ENCODE measurements around the gene AUTS2.

The AUTS2 gene

GRCh38 chr7:70663680-70664079 lies 1065.4 kb downstream of the AUTS2 start:
- no peak for DNase-seq (ENCODE audit: low spot score)

GRCh38 chr7:70665997-70666396 lies 1067.7 kb downstream of the AUTS2 start:
- DNase-seq (ENCODE audit: low spot score) = no peak

- DNase-seq (ENCODE audit: low spot score) = no peak
These were observed 1069.1 kb downstream of the AUTS2 start for GRCh38 chr7:70667406-70667805.

- DNase-seq (ENCODE audit: low spot score) = no peak
These were observed 1070.5 kb downstream of the AUTS2 start for GRCh38 chr7:70668606-70669358.

- DNase-seq (ENCODE audit: low spot score) = no peak
These were observed 1071.6 kb downstream of the AUTS2 start for GRCh38 chr7:70669854-70670253.

- DNase-seq (ENCODE audit: low spot score) = no peak
These were observed 1072.0 kb downstream of the AUTS2 start for GRCh38 chr7:70670288-70670687.

GRCh38 chr7:70673778-70674570 lies 1075.7 kb downstream of the AUTS2 start:
- no peak for DNase-seq (ENCODE audit: low spot score)

- DNase-seq (ENCODE audit: low spot score) = no peak
These were observed 1076.3 kb downstream of the AUTS2 start for GRCh38 chr7:70674571-70675010.

- DNase-seq (ENCODE audit: low spot score) = no peak
These were observed 1078.0 kb downstream of the AUTS2 start for GRCh38 chr7:70676243-70676642.

- DNase-seq (ENCODE audit: low spot score) = no peak
These were observed 1080.5 kb downstream of the AUTS2 start for GRCh38 chr7:70678621-70679251.

GRCh38 chr7:70679661-70680060 lies 1081.4 kb downstream of the AUTS2 start:
- no peak for DNase-seq (ENCODE audit: low spot score)

- DNase-seq (ENCODE audit: low spot score) = no peak
These were observed 1082.0 kb downstream of the AUTS2 start for GRCh38 chr7:70680306-70680705.

- no peak for DNase-seq (ENCODE audit: low spot score)
These were observed 1082.6 kb downstream of the AUTS2 start for GRCh38 chr7:70680743-70681468.

- no peak for DNase-seq (ENCODE audit: low spot score)
These were observed 1083.4 kb downstream of the AUTS2 start for GRCh38 chr7:70681469-70682350.

- no peak for DNase-seq (ENCODE audit: low spot score)
These were observed 1085.9 kb downstream of the AUTS2 start for GRCh38 chr7:70684173-70684572.

- no peak for DNase-seq (ENCODE audit: low spot score)
These were observed 1095.0 kb downstream of the AUTS2 start for GRCh38 chr7:70693321-70693685.

- peak; percentile 54 for DNase-seq (ENCODE audit: low spot score)
These were observed 1095.6 kb downstream of the AUTS2 start for GRCh38 chr7:70693686-70694433.

- peak; percentile 26 for DNase-seq (ENCODE audit: low spot score)
These were observed 1096.2 kb downstream of the AUTS2 start for GRCh38 chr7:70694434-70694970.

GRCh38 chr7:70694971-70695794 lies 1096.9 kb downstream of the AUTS2 start:
- DNase-seq (ENCODE audit: low spot score) = no peak

GRCh38 chr7:70695795-70696083 lies 1097.5 kb downstream of the AUTS2 start:
- DNase-seq (ENCODE audit: low spot score) = peak; percentile 70
